Measurements from ENCODE around the gene DHRS2. TPM values are rescaled to one million over a fixed set of nuclear protein-coding genes. Genes with fewer than 3 reads are reported as not detected.

The DHRS2 gene
- total RNA-seq, 1 experiment from 2014 or later = 21.3 TPM

DNA sequence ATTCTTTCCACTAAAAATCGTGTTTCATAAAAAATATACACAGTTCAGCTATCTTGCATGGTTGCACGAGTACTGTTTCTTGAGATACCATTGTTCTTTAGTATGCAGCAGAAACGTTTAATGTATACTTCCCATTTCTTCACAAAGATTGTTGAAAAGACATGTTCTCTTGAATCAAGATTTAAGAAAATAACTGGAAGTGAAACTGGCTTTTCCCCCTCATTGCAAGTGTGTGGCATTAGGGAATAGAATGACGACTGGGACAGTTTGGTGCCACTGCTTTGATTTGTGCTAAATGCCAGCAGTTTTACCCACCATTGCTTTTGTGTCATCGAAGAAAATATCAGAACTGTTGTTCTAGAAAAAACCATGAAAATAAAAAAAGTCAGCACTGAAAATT lies 20.3 kb upstream of the DHRS2 start:
- H3K36me3 ChIP-seq (ENCODE audit: control insufficient read depth, insufficient read depth, low read length) = no peaks in the 10 kb centered on the region
- H3K36me3 Mint-ChIP-seq (ENCODE audit: insufficient read depth, unreplicated experiment) = peaks cover 5% of the 10 kb centered on the region
- no peaks in the 10 kb centered on the region for H3K27me3 ChIP-seq (replicated peaks; ENCODE audit: control insufficient read depth, insufficient read depth, low read length)
- no peak overlapping the region for H3K4me3 ChIP-seq (ENCODE audit: low read depth, low read length)
- intact Hi-C loops (cut with micrococcal nuclease; ENCODE audit: unreplicated experiment) = no loop called here
- no peak for DNase-seq
- ChIA-PET POLR2A (no interaction called here), CTCF (no interaction called here)
- H3K27me3 Mint-ChIP-seq (ENCODE audit: insufficient read depth, unreplicated experiment) = no peaks in the 10 kb centered on the region
- no peak overlapping the region for H3K27ac Mint-ChIP-seq (ENCODE audit: unreplicated experiment)
- H3K4me3 Mint-ChIP-seq (ENCODE audit: unreplicated experiment) = no peak overlapping the region
- no TSS peak for BruUV-seq (replicated peaks)
- H3K9me3 Mint-ChIP-seq (ENCODE audit: unreplicated experiment) = peaks cover 25% of the 10 kb centered on the region
- 0 out of 2 replicates have a peak, but pooled peaks cover 4% of the 10 kb centered on the region for H3K9me3 ChIP-seq
- H3K4me1 ChIP-seq = peaks cover 23% of the 10 kb centered on the region
- no peak for TF ChIP-seq CTCF (IDR thresholded peaks at IDR 0.05; ENCODE audit: insufficient read depth in 1 of 2, low read depth in 1 of 2, low read length in 1 of 2, severe bottlenecking in 1 of 2, unreplicated experiment in 1 of 2)
- H3K4me1 Mint-ChIP-seq (ENCODE audit: low read depth, unreplicated experiment) = peaks cover 28% of the 10 kb centered on the region

- ChIA-PET POLR2A (no interaction called here), CTCF (no interaction called here)
- no TSS peak for BruUV-seq (replicated peaks)
- intact Hi-C loops (cut with micrococcal nuclease; ENCODE audit: unreplicated experiment) = no loop called here
- Mint-ChIP-seq H3K27me3 (ENCODE audit: insufficient read depth, unreplicated experiment) (no peaks in the 10 kb centered on the region), H3K36me3 (ENCODE audit: insufficient read depth, unreplicated experiment) (peaks cover 2% of the 10 kb centered on the region), H3K4me1 (ENCODE audit: low read depth, unreplicated experiment) (peaks cover 20% of the 10 kb centered on the region), H3K4me3 (ENCODE audit: unreplicated experiment) (no peak overlapping the region), H3K9me3 (ENCODE audit: unreplicated experiment) (peaks cover 28% of the 10 kb centered on the region), H3K27ac (ENCODE audit: unreplicated experiment) (no peak overlapping the region)
- Histone ChIP-seq H3K4me1 (peaks cover 14% of the 10 kb centered on the region), H3K36me3 (ENCODE audit: control insufficient read depth, insufficient read depth, low read length) (no peaks in the 10 kb centered on the region), H3K4me3 (ENCODE audit: low read depth, low read length) (no peak overlapping the region), H3K27me3 (replicated peaks; ENCODE audit: control insufficient read depth, insufficient read depth, low read length) (no peaks in the 10 kb centered on the region), H3K9me3 (0 out of 2 replicates have a peak, but pooled peaks cover 4% of the 10 kb centered on the region)
- no peak for DNase-seq
- TF ChIP-seq CTCF (IDR thresholded peaks at IDR 0.05; ENCODE audit: insufficient read depth in 1 of 2, low read depth in 1 of 2, low read length in 1 of 2, severe bottlenecking in 1 of 2, unreplicated experiment in 1 of 2) = no peak
These were observed 18.6 kb upstream of the DHRS2 start for GRCh38 chr14:23617539-23617938.

DNA sequence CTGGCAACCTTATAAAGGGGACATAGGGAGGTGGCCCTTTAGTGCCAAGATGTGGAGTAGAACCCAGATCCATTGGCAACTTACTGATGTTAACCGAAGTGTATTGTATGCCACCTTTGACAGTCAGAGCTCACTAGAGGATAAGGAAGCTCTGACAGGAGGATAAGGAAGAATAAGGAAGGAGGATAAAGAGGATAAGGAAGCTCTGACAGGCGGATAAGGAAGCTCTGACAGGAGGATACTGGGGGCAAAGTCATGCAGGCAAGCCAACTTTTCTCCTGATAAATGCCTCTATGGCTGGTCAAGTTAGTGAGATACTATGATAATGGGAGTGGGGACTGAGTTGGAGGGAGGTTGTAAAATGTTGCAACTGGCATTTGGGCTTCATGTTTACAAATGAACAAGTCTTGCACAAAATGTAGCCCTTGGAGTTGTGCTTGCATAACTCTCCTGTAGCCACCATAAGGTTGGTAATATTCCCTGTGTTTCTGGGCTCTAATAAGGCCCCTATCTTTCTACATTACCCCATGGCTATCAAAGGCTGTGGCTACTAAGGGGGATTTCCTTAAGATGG lies 17.7 kb upstream of the DHRS2 start:
- BruUV-seq (replicated peaks) = no TSS peak
- Histone ChIP-seq H3K9me3 (0 out of 2 replicates have a peak, but pooled peaks cover 4% of the 10 kb centered on the region), H3K27me3 (replicated peaks; ENCODE audit: control insufficient read depth, insufficient read depth, low read length) (no peaks in the 10 kb centered on the region), H3K36me3 (ENCODE audit: control insufficient read depth, insufficient read depth, low read length) (no peaks in the 10 kb centered on the region), H3K4me1 (peaks cover 8% of the 10 kb centered on the region), H3K4me3 (ENCODE audit: low read depth, low read length) (no peak overlapping the region)
- no peak for DNase-seq
- Mint-ChIP-seq H3K36me3 (ENCODE audit: insufficient read depth, unreplicated experiment) (no peaks in the 10 kb centered on the region), H3K9me3 (ENCODE audit: unreplicated experiment) (peaks cover 31% of the 10 kb centered on the region), H3K27ac (ENCODE audit: unreplicated experiment) (no peak overlapping the region), H3K4me1 (ENCODE audit: low read depth, unreplicated experiment) (peaks cover 12% of the 10 kb centered on the region), H3K27me3 (ENCODE audit: insufficient read depth, unreplicated experiment) (no peaks in the 10 kb centered on the region), H3K4me3 (ENCODE audit: unreplicated experiment) (no peak overlapping the region)
- intact Hi-C loops (cut with micrococcal nuclease; ENCODE audit: unreplicated experiment) = no loop called here
- ChIA-PET CTCF (no interaction called here), POLR2A (no interaction called here)
- TF ChIP-seq CTCF (IDR thresholded peaks at IDR 0.05; ENCODE audit: insufficient read depth in 1 of 2, low read depth in 1 of 2, low read length in 1 of 2, severe bottlenecking in 1 of 2, unreplicated experiment in 1 of 2) = no peak

All from Caco-2 (cell line).